NCI-H774 (cell line): ENCODE data around the gene MAGI1.

Experiments
- DNase-seq: peaks from one replicate; lab custom pipeline; 2025; lab: John Stamatoyannopoulos, UW

The MAGI1 gene

DNA sequence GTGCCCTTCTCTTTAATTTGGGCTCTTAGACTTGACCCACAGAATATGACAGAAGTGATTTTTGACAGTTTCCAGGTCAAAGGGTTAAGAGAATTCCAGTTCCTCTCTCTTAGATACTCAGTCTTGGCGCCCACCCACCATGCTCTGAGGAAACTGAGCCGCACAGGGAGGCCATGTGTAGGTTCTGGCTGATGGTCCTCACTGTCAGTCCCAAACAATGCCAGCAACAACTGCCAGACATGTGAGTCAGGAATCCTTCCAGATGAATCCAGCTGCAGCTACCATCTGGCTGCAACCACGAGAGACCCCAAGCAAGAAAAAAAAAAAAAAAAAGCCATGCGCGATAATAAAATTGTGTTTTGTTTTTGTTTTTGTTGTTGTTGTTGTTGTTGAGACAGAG, 326.6 kb downstream of the MAGI1 start:
- no peak for DNase-seq

DNA sequence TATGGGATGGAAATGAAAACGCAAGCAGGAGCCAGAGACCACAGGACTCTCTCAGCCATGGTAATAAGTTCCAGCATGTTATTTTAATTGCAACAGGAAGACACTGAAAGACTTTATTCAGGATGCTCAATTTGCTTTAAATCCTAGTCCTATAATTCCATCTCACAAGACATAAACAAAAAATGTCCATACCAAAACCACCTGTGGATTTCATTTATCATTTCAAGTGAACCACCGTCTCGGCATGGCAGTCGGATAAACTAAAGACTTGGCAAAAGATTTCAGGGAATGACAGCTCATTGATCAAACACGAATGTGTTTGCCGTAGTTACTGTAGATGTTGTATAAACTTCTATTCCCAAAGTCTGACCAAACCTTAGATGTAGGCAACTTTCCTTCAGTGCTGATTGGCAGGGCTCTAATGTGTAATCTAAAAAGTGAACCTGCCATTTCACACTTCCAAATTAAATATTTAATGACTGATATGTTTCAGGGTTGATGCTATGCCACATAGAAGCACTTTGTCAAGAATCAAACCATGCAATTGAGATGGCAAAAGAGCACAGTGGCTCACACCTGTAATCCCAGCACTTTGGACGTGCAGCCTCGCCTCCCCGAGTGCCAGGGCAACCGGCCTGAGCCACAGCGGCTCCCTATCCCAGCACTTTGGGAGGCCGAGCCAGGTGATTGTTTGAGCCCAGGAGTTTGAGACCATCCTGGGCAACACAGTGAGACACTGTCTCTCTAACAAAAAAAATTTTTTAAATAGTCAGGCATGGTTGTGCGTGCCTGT, 331.7 kb downstream of the MAGI1 start:
- DNase-seq: no peak

DNA sequence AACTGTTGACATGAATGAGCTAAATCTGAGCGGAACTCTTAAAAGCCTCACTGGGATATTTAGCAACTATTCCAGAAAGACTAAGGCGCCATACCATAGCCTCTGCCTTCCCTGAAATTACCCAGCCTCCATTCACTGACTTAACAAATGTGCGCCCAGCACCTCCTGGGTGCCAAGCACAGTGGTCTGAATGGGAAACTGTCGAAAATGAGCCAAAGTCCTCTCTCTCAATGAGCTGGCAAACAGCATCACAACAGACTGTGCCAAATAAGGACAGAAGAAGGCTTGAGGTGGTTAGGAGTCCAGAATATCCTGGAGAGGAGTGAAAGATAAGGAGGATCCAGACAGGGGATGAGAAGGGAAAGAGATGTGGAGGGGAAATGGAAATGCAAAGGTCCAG, 332.4 kb downstream of the MAGI1 start:
- DNase-seq: no peak

DNA sequence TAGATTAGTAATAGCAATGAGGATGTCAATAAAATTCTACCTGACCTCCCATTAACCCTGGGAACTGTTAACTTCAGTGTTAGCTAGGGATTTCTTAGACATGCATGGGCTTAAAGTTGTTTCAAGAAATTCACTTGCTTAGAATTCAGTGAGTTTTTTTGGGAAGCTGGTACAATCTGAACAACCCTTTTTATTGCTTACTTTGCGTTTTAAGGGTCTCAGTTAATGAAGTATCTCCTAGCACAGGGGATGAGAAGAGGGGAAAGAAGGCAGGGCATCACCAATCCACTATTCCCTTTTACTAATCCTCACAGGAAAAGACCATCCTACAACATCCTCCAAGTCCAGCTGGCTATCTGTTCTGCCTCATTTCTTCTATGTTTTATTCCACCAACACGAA, 334.9 kb downstream of the MAGI1 start:
- DNase-seq: no peak

DNA sequence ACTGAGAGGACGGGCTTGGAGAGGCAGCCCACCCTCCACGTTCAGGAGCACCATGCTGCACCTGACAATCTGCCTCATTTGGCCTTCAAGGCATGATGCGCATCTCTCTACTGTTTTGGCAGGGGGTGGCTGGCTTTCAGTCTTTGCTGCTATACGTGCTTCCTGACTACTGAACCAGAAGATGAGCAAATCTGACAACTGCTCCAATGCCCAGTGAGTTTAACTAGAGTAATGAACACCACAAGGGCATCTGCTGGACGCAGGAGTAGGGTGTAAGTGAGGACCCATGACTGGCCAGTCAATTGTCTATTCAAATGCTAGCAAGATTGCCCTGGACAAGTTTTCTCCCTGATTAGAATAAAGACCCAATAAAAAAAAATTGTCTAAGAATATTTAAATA, 335.7 kb downstream of the MAGI1 start:
- no peak for DNase-seq

DNA sequence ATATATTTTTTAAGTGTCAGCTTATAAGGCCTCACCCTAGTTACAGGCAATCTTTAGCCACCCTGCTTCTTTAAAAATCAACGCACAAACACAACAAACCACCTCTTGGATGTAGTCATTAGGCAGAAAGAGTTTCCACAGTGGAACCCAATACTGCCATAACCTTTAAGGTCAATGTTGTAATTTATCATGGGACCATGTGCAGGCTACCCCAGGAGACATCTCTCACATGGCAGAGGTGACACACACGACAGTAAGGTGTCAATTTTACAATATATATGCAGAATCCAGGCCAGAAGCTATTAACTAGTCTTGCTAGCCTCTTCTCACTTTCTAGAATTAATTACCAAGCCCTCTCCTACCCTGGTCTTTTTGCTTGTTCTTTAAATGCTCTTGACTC, 336.5 kb downstream of the MAGI1 start:
- no peak for DNase-seq

DNA sequence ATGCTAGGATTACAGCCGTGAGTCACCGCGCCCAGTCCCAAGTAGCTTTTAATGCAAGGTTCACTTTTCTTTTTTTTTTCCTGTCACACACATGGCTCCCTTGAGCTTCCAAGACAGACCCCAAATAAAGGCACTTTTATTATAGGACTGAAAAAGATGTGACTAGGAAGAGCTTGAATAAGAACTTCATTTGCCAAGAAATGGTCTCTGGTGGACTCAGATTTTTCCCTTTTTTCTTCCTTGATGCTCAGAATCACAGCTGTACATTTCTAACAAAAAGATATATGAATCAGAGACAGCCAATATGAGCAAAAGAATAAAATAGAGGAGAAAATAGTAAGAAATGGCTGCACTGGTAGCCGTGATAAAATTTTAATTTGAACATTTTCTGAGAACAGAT, 337.2 kb downstream of the MAGI1 start:
- no peak for DNase-seq

DNA sequence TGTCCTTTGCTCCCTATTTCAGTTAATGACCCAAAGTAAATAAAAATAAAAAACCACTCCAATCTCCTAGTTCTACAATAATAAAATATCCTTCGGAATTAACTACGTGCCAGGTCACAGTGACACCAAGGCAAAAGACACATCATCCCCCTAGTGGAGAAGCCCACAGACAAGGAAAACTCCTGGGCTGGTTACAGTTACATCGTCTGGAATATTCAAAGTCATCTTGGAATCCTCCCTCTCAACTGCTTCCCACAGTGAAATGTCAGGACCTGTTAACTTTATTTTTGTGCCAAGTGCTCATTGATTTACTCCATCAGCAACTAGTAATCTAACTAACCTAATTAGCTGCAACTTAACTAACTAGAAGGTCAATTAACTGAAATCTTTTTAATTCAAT, 349.3 kb downstream of the MAGI1 start:
- no peak for DNase-seq

DNA sequence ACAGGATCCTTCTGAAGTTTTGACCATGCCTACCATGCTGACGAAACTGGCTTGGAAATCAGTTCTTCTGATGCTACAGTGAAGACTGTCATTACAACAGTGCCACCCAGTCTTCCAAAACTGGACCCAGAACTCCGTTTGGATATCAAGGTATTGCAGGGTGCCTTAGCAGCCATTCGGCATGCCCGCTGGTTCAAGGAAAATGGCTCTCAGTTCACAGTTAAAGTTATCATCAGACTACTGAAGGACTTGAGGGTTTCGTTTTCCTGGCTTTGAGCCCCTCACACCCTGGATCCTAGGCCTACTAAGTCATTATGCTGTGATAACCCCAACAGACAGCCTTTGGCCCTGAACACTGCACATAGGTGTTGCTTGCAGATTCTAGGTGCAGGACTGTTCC, 351.0 kb downstream of the MAGI1 start:
- no peak for DNase-seq

DNA sequence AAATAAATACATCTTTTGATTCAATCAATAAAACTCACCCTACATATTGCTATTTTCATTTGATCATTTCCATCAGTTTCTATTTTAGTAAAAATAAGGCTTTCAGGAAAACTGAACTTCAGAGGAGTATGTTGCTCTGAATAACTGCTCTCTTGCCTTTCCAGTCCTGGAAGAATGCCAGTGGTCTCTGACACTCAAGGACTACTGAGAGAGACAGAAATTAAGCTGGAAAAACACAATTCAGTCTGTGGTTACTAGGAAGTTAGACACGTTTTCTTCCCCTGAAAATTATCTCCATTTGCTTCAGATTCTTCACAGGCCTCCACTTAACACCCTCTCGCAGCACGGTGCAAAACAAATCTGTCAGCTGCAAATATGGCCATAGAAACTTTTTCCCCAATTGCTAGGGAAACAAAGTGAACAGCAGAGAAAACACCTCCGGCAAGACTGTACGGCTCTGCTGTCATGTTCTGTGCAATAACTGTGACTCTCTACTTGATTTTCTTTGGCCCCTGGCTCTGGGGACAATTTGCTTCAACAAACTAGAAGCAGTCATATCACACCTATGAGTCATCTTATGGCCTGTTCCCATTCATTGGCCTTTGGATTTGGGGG, 353.0 kb downstream of the MAGI1 start:
- no peak for DNase-seq

DNA sequence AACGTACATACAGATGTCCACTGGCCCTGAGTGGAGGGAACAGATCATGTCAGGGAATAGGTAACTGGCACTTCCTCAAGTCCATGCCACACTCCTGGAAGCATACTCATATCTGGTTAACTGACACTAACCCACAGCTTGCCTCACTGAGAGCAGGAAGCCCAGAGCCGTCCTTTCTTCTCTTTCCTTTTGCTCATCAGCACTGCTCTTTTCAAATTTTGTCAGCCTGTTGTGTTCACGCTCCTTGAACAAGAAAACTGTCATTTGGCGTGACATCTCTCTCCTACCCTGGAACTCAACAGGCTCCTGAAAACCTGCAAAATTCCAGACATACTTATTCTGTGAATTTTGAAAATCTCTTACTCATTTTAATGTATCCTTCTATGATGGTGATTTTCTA, 360.2 kb downstream of the MAGI1 start:
- no peak for DNase-seq

DNA sequence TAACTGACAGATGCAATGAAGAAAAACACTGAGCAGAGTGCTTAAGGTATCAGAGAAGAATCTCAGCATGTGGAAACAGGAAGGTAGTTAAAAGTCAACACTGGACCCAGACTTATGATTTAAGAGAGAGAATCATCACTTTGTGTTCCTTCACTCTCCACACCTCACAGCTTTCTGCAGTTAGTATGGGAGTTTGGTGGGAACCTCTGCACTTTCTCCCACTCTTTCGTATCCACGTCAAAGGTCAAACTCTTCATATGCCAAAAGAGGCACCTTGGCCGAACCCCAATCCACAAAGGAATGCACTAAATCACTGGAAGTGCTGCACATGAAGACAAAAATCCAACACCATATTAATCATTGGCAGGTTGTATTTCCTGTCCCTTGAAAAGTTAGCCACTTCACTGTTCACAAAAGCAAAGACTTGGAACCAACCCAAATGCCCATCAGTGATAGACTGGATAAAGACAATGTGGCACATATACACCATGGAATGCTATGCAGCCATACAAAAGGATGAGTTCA, 361.2 kb downstream of the MAGI1 start:
- no peak for DNase-seq

DNA sequence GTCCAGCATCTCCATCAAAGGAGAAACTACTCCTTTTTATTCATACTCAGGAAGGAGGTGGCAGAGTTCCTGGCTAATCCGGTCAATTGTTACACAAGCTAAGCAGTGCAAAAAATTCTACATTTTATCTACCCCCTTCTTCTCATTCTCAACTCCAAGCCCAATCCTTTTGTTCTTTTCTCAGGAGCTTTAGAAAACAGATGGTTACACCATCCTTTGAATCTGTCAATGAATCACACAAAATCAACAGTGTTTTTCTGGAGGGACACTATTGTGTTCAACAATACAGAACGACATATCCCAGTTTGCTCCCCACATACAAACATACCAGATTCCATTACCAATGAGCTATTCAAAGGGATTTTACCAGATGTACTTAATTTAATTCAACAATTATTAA, 362.1 kb downstream of the MAGI1 start:
- DNase-seq: no peak

DNA sequence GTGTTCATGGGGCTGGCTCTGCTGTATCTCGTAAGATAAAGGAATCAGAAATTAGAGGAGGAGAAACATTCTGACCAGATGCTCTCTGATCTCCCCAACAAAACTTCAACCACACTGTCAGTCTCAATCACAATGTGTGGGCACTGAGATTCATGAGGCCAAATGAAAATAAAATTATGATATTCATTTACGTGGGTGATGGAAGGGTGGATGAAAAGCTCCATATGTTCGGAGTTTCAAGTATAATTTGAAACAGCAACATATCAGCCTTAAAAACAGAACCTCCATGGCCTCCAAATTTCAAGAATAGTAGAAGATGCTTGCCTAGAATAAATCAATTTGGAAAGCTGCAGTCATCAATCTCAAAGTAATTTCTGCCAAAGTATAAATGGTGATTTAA, 363.7 kb downstream of the MAGI1 start:
- no peak for DNase-seq

DNA sequence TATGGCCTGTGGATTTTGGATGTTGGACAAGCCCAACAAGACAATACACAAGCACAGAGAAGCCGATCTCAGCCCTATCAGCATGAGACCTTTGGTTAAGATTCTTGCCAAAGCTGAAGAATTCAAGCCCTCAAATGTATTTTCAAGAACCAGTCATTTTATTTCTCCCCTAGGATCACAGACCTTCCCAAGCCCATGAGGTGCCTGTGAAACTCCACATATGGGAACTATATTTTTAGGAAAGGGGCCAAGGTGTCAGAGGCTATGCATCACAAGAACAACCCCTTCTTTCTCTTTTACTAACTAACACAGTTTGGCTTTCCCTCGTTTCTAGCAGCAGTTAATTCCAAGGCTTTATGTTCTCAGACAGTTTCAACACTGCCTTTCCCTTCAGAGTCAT, 364.5 kb downstream of the MAGI1 start:
- no peak for DNase-seq

DNA sequence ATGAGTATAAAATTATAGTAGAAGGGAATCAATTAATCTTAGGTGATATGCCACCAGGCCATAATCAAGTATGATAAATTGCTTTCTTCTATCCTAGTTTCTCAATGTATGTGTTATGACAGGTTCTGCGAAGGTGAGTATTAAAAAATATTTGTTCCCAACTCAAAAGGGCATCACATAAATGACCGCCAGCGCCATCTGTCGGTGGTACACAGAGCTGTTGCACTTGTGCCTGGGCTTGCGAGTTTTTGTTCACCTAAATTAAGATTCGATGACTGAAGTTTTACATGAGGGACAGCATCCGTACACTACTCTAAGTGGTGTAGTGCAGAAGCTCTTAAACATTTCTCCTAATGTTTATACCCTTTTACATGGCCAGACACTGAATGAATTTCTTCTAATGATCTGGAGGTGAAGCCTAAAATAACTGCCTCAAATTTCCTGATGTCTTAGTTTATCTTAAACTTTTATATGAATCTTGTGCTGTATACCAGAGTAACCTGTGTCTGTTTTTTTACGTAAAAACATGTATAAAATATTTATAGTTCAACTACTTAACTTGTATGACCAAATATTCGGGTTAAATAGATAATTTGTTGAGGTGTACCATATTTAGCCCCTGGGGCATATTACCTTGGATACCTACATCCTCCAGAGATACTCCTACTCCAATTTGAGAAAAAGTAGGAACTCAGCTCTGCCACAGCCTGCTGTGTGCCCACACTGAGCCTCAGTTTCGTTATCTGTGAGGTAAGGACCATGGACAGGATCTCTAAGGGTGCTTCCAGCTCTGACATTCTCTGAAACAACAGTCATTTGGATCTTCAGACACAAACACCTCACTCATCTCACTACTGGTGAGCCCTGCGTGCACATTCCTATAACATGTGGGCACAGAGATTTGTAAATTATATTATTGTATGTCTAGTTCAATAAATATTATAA, 365.6 kb downstream of the MAGI1 start:
- DNase-seq: peak; percentile 20

DNA sequence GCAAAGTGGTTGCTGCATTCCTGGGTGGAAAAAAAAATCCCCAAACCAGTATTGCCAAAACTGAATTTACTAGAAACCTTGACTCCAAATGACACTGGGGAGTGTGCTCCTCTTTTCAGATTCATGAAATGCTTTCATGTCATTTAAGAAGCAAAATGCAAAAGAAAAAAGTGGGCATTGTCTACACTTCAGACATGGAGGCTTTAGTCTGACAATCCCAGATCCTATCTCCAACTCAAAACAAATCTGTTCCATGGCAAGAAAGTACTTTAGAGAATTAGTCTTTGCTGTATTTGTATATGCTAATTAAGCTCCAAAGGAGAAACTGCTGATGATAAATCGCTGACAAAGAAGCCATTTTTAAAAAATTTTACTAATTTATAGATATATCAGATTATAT, 366.7 kb downstream of the MAGI1 start:
- no peak for DNase-seq

DNA sequence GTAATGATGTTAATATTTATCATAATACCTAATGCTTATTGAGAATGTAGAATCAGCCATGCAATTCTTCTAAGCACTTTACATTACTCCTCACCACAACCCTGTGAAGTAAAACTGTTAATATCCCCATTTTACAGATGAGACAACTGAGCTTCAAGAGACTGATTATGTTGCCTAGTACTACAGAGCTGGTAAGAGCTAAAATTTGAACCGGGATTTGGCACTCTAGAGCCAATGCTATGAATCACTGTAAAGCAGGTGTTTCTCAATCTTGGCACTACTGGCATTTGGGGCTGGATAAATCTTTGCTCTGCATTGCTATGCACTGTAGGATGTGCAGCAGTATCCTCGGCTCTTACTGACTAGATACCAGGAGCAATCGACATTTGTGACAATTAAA, 367.7 kb downstream of the MAGI1 start:
- no peak for DNase-seq

DNA sequence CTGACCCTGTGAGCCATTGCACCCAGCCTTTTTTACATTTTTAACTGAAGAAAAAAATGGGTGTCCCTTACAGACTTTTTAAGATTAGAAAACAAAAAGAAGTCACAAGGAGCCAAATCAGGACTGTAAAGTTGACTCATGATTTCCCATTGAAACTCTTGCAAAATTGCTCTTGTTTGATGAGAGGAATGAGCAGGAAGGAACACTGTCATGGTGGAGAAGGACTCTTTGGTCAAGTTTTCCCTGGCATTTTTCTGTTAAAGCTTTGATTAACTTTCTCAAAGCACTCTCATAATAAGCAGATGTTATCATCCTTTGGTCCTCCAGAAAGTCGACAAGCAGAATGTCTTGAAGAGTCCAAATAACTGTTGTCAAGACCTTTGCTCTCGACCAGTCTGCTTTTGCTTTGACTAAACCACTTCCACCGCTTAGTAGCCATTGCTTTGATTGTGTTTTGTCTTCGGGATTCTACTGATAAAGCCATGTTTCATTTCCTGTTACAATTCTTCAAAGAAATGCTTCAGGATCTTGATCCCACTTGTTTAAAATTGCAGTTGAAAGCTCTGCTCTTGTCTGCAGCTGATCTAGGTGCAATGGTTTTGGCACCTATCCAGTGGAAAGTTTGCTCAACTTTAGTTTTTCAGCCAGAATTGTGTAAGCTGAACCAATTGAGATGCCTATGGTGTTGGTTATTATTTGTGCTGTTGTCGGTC, 369.4 kb downstream of the MAGI1 start:
- no peak for DNase-seq

DNA sequence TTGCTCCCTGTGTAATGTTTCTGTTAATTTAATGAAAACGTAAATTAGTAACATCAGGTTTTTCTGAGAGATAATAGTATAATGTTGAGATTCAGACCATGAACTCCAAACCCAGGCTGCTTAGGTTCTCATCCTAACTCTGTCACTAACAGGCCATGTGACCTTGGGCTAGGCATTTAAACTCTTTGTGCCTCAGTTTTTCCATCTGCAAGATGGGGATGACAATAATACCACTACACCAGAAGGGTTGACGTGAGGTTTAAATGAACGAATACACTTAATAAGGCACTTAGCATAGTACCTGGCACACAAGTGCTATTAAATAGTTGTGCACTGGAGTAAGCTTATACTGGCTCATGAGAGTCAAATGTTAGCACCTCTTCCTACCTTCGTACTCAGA, 370.8 kb downstream of the MAGI1 start:
- no peak for DNase-seq

DNA sequence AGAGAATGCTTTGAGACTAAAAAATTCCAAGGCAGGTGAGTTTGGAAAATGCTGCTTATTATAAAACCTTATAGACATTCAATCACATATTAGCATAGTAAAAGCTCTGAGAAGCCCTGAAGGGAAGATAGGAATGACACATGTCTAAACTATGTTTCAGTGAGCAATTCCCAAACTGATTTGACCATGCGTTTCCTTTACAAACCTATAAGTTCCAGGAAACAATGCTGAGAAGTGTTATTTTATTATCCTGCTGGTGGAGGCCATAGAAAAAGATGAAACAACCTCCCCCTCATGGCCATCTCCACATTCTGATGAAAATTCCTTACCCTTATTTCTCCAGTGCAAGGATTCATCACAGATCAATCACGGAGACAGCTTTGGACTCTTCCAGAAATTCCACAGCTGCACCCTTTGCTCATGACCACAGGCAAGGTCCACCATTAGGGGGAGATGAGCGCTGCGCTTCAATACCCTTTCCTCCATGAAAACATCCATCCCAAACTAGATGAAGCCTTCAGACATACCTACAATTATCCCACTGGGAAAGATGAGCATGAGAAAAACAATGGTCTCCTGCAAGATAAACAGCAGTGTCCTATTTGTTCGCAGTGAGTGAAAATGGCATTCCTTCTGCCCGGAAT, 372.1 kb downstream of the MAGI1 start:
- DNase-seq: no peak

DNA sequence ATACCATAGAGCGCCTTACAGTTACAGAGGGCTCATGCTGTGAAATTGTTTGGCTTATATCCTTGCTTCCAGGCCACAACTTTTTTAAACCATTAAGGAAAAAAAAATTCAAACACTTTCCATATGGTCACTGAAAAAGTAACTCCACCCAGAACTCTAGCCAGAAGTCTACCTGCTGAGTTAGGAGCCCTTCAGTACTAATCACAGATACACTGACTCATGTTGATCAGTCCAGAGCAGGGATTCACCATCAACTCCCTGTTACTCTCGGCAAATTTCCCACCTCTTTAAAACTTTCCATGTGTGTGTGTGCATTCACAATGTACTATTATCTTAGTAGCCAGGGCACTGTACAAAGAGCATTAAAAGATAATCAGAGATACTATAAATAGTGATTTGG, 372.8 kb downstream of the MAGI1 start:
- DNase-seq: no peak
